ENCODE data around the gene FAM174A.

- TF ChIP-seq CTCF (IDR thresholded peaks at IDR 0.05) (no peak), POLR2A (IDR thresholded peaks at IDR 0.05) (no peak)
Measured at GRCh38 chr5:100496296-100496695, 38.9 kb upstream of the FAM174A start.

All from body of pancreas (tissue), 4 donors.